Thyroid gland (tissue), 4 donors: ENCODE measurements around the gene ATP13A2.

ENCODE experiments used
- CTCF ChIP-seq, 6 experiments: fragments of 200-600 bp in 3 of 6; fragments of 450-650 bp in 3 of 6; sonication (generic) in 3 of 6; IDR thresholded peaks; one replicate each; pipeline ENCODE4 v1.5.1; 2016 to 2019; ENCODE audit warnings: antibody characterized with exemption in 6 of 6, mild to moderate bottlenecking in 2 of 6, inconsistent platforms in 1 of 6, moderate library complexity in 1 of 6
- POLR2A ChIP-seq, 2 donors: fragments of 450-650 bp; IDR thresholded peaks; one replicate each; pipeline ENCODE4 v1.6.1; 2017; ENCODE audit warnings: antibody characterized with exemption in 2 of 2, mild to moderate bottlenecking in 2 of 2, moderate library complexity in 1 of 2

DNA sequence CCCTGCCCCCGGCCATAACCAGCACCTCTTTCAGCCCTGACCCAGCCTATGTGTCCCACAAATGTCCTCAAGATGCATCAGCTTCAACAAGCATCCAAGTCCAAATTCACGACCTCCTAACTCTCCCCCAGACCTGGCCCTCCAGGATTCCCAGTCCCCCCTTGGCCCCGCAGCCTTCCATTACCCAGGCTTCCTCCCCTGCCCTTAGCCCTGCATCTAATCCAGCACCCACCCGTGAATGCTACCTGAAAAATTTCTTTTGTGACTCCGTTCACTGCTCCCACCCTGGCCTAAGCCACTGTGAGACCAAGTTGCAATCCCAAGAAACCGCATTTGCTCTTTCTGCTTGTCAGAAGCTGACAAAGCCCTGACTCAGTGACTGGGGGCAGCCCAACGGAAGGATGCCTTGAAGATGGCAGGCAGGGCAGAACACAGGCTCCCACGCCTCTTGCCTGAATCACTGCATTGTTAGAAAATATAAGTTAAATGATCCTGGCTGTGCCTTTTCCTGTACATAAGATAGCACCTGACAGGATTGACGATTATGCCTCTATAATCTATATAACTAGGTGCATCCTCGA is 30.4 kb downstream of the ATP13A2 start:
- TF ChIP-seq CTCF (IDR thresholded peaks at IDR 0.05) (no peak), POLR2A (IDR thresholded peaks at IDR 0.05) (no peak)
